ENCODE measurements around the gene IGF2BP2.

The IGF2BP2 gene

GRCh38 chr3:185766329-185767001 lies 58.4 kb downstream of the IGF2BP2 start:
- H3K27me3 ChIP-seq (ENCODE audit: insufficient read depth, low read length, poor library complexity) = no peaks in the 10 kb centered on the region

GRCh38 chr3:185764980-185765370 lies 59.9 kb downstream of the IGF2BP2 start:
- Histone ChIP-seq H4K5ac (ENCODE audit: low read length) (no peak overlapping the region), H3K4me1 (ENCODE audit: control insufficient read depth, low read depth, low read length) (peaks cover 2% of the 10 kb centered on the region), H3K23ac (ENCODE audit: low read length) (no peak overlapping the region), H3K9ac (ENCODE audit: low read length) (no peak overlapping the region), H4K8ac (ENCODE audit: low read depth, low read length) (no peak overlapping the region), H3K4me3 (ENCODE audit: low read length) (no peak overlapping the region), H3K36me3 (ENCODE audit: control insufficient read depth, insufficient read depth, low read length) (no peaks in the 10 kb centered on the region), H3K4me2 (ENCODE audit: low read length) (no peak overlapping the region), H3K27me3 (ENCODE audit: insufficient read depth, low read length, poor library complexity) (no peaks in the 10 kb centered on the region), H3K56ac (ENCODE audit: low read length) (no peak overlapping the region), H3K4ac (ENCODE audit: low read depth, low read length) (no peak overlapping the region), H2BK120ac (ENCODE audit: low read depth, low read length) (no peak overlapping the region), H3K79me2 (ENCODE audit: control insufficient read depth, insufficient read depth, low read length) (peaks cover 70% of the 10 kb centered on the region), H3K79me1 (ENCODE audit: low read length) (peaks cover 25% of the 10 kb centered on the region), H3K18ac (ENCODE audit: low read length) (no peak overlapping the region), H2BK15ac (replicated peaks; ENCODE audit: low read depth) (no peak overlapping the region), H2BK5ac (ENCODE audit: low read length) (no peak overlapping the region), H2AK5ac (ENCODE audit: low read length) (no peak overlapping the region), H3K27ac (ENCODE audit: low read depth, low read length) (no peak overlapping the region)
- no peak for DNase-seq
- no CpG with 5 or more reads among the region's 3 CpGs for WGBS (ENCODE audit: extremely low coverage, insufficient coverage, low lambda C conversion rate)

More at GRCh38 chr3:185766329-185767001, 58.4 kb downstream of the IGF2BP2 start:
- Histone ChIP-seq H3K18ac (ENCODE audit: low read length) (no peak overlapping the region), H3K36me3 (ENCODE audit: control insufficient read depth, insufficient read depth, low read length) (no peaks in the 10 kb centered on the region), H3K4me2 (ENCODE audit: low read length) (no peak overlapping the region), H3K4ac (ENCODE audit: low read depth, low read length) (no peak overlapping the region), H2AK5ac (ENCODE audit: low read length) (no peak overlapping the region), H2BK5ac (ENCODE audit: low read length) (no peak overlapping the region), H3K27ac (ENCODE audit: low read depth, low read length) (no peak overlapping the region), H2BK120ac (ENCODE audit: low read depth, low read length) (no peak overlapping the region), H4K5ac (ENCODE audit: low read length) (no peak overlapping the region), H3K4me1 (ENCODE audit: control insufficient read depth, low read depth, low read length) (peaks cover 2% of the 10 kb centered on the region), H3K4me3 (ENCODE audit: low read length) (no peak overlapping the region), H2BK15ac (replicated peaks; ENCODE audit: low read depth) (no peak overlapping the region), H3K9ac (ENCODE audit: low read length) (no peak overlapping the region), H3K79me2 (ENCODE audit: control insufficient read depth, insufficient read depth, low read length) (peaks cover 68% of the 10 kb centered on the region), H4K8ac (ENCODE audit: low read depth, low read length) (no peak overlapping the region), H3K79me1 (ENCODE audit: low read length) (peaks cover 19% of the 10 kb centered on the region), H3K23ac (ENCODE audit: low read length) (no peak overlapping the region), H3K56ac (ENCODE audit: low read length) (no peak overlapping the region)
- no CpG with 5 or more reads among the region's 5 CpGs for WGBS (ENCODE audit: extremely low coverage, insufficient coverage, low lambda C conversion rate)
- DNase-seq = no peak

- no peak overlapping the region for H4K8ac ChIP-seq (ENCODE audit: low read depth, low read length)
- WGBS (ENCODE audit: extremely low coverage, insufficient coverage, low lambda C conversion rate) = no CpG with 5 or more reads among the region's 6 CpGs
- no peak overlapping the region for H3K18ac ChIP-seq (ENCODE audit: low read length)
- no peak overlapping the region for H3K23ac ChIP-seq (ENCODE audit: low read length)
- H3K79me1 ChIP-seq (ENCODE audit: low read length) = peaks cover 27% of the 10 kb centered on the region
- H2BK5ac ChIP-seq (ENCODE audit: low read length) = no peak overlapping the region
- H3K4ac ChIP-seq (ENCODE audit: low read depth, low read length) = no peak overlapping the region
- H3K4me2 ChIP-seq (ENCODE audit: low read length) = no peak overlapping the region
- H3K56ac ChIP-seq (ENCODE audit: low read length) = no peak overlapping the region
- no peak overlapping the region for H3K9ac ChIP-seq (ENCODE audit: low read length)
- no peak overlapping the region for H2BK15ac ChIP-seq (replicated peaks; ENCODE audit: low read depth)
- no peak overlapping the region for H2AK5ac ChIP-seq (ENCODE audit: low read length)
- no peak overlapping the region for H3K27ac ChIP-seq (ENCODE audit: low read depth, low read length)
- H3K79me2 ChIP-seq (ENCODE audit: control insufficient read depth, insufficient read depth, low read length) = peaks cover 67% of the 10 kb centered on the region
- no peaks in the 10 kb centered on the region for H3K36me3 ChIP-seq (ENCODE audit: control insufficient read depth, insufficient read depth, low read length)
- H3K4me1 ChIP-seq (ENCODE audit: control insufficient read depth, low read depth, low read length) = peaks cover 3% of the 10 kb centered on the region
- no peak overlapping the region for H2BK120ac ChIP-seq (ENCODE audit: low read depth, low read length)
- H3K27me3 ChIP-seq (ENCODE audit: insufficient read depth, low read length, poor library complexity) = no peaks in the 10 kb centered on the region
- no peak overlapping the region for H3K4me3 ChIP-seq (ENCODE audit: low read length)
- no peak for DNase-seq
- no peak overlapping the region for H4K5ac ChIP-seq (ENCODE audit: low read length)
Observed at GRCh38 chr3:185764163-185764979, 60.5 kb downstream of the IGF2BP2 start.

- H3K56ac ChIP-seq (ENCODE audit: low read length) = no peak overlapping the region
- no peak overlapping the region for H3K4me3 ChIP-seq (ENCODE audit: low read length)
- H3K4me1 ChIP-seq (ENCODE audit: control insufficient read depth, low read depth, low read length) = peaks cover 8% of the 10 kb centered on the region
- no peak overlapping the region for H3K9ac ChIP-seq (ENCODE audit: low read length)
- no peak overlapping the region for H3K4me2 ChIP-seq (ENCODE audit: low read length)
- no peaks in the 10 kb centered on the region for H3K36me3 ChIP-seq (ENCODE audit: control insufficient read depth, insufficient read depth, low read length)
- no peak overlapping the region for H2BK5ac ChIP-seq (ENCODE audit: low read length)
- H3K79me2 ChIP-seq (ENCODE audit: control insufficient read depth, insufficient read depth, low read length) = peaks cover 74% of the 10 kb centered on the region
- H3K4ac ChIP-seq (ENCODE audit: low read depth, low read length) = no peak overlapping the region
- no peaks in the 10 kb centered on the region for H3K27me3 ChIP-seq (ENCODE audit: insufficient read depth, low read length, poor library complexity)
- no peak overlapping the region for H2AK5ac ChIP-seq (ENCODE audit: low read length)
- H2BK15ac ChIP-seq (replicated peaks; ENCODE audit: low read depth) = no peak overlapping the region
- 100% methylated on average over 1 of the region's 4 CpGs for WGBS (ENCODE audit: extremely low coverage, insufficient coverage, low lambda C conversion rate)
- DNase-seq = no peak
- no peak overlapping the region for H4K8ac ChIP-seq (ENCODE audit: low read depth, low read length)
- H3K23ac ChIP-seq (ENCODE audit: low read length) = no peak overlapping the region
- no peak overlapping the region for H4K5ac ChIP-seq (ENCODE audit: low read length)
- H3K27ac ChIP-seq (ENCODE audit: low read depth, low read length) = no peak overlapping the region
- peaks cover 30% of the 10 kb centered on the region for H3K79me1 ChIP-seq (ENCODE audit: low read length)
- H3K18ac ChIP-seq (ENCODE audit: low read length) = no peak overlapping the region
- no peak overlapping the region for H2BK120ac ChIP-seq (ENCODE audit: low read depth, low read length)
Observed at GRCh38 chr3:185763347-185764005, 61.4 kb downstream of the IGF2BP2 start.

- H2BK120ac ChIP-seq (ENCODE audit: low read depth, low read length) = no peak overlapping the region
- H3K9ac ChIP-seq (ENCODE audit: low read length) = no peak overlapping the region
- H4K8ac ChIP-seq (ENCODE audit: low read depth, low read length) = no peak overlapping the region
- no peak overlapping the region for H3K4me2 ChIP-seq (ENCODE audit: low read length)
- peaks cover 84% of the 10 kb centered on the region for H3K79me2 ChIP-seq (ENCODE audit: control insufficient read depth, insufficient read depth, low read length)
- H2BK15ac ChIP-seq (replicated peaks; ENCODE audit: low read depth) = no peak overlapping the region
- H3K23ac ChIP-seq (ENCODE audit: low read length) = peak overlapping the region; percentile 51
- H3K27ac ChIP-seq (ENCODE audit: low read depth, low read length) = no peak overlapping the region
- no peak overlapping the region for H3K4me3 ChIP-seq (ENCODE audit: low read length)
- no CpG with 5 or more reads among the region's 5 CpGs for WGBS (ENCODE audit: extremely low coverage, insufficient coverage, low lambda C conversion rate)
- H2BK5ac ChIP-seq (ENCODE audit: low read length) = no peak overlapping the region
- H2AK5ac ChIP-seq (ENCODE audit: low read length) = no peak overlapping the region
- H3K56ac ChIP-seq (ENCODE audit: low read length) = no peak overlapping the region
- peaks cover 10% of the 10 kb centered on the region for H3K4me1 ChIP-seq (ENCODE audit: control insufficient read depth, low read depth, low read length)
- H3K36me3 ChIP-seq (ENCODE audit: control insufficient read depth, insufficient read depth, low read length) = no peaks in the 10 kb centered on the region
- no peak for DNase-seq
- H4K5ac ChIP-seq (ENCODE audit: low read length) = no peak overlapping the region
- no peaks in the 10 kb centered on the region for H3K27me3 ChIP-seq (ENCODE audit: insufficient read depth, low read length, poor library complexity)
- peaks cover 32% of the 10 kb centered on the region for H3K79me1 ChIP-seq (ENCODE audit: low read length)
- no peak overlapping the region for H3K4ac ChIP-seq (ENCODE audit: low read depth, low read length)
- no peak overlapping the region for H3K18ac ChIP-seq (ENCODE audit: low read length)
Observed at GRCh38 chr3:185760550-185760949, 64.3 kb downstream of the IGF2BP2 start.
